Measurements from ENCODE around the gene SSTR4. TPM values are rescaled to one million over a fixed set of nuclear protein-coding genes. Genes with fewer than 3 reads are reported as not detected.

SSTR4 gene
- total RNA-seq, 1 experiment from 2014 or later, result not detected

GRCh38 chr20:23059846-23060245 lies 24.7 kb downstream of the SSTR4 start:
- BruUV-seq (replicated peaks), result no TSS peak
- Histone ChIP-seq H3K4me1 (ENCODE audit: control insufficient read depth, insufficient read depth, low read length) (no peaks in the 10 kb centered on the region), H3K27ac (ENCODE audit: low read length) (no peak overlapping the region), H3K27me3 (ENCODE audit: control insufficient read depth, insufficient read depth, low read length) (peaks cover 12% of the 10 kb centered on the region), H3K4me3 (ENCODE audit: low read depth in 2 of 2, low read length in 2 of 2) (no peak overlapping the region), H3K36me3 (ENCODE audit: control insufficient read depth, insufficient read depth, low read length) (no peaks in the 10 kb centered on the region), H3K9me3 (ENCODE audit: control insufficient read depth, insufficient read depth, low read depth, low read length) (no peaks in the 10 kb centered on the region)
- TF ChIP-seq POLR2AphosphoS5 (IDR thresholded peaks at IDR 0.05; ENCODE audit: low read depth, low read length), result no peak
- TF ChIP-seq CTCF (IDR thresholded peaks at IDR 0.05), result no peak
- TF ChIP-seq SIN3A (IDR thresholded peaks at IDR 0.05; ENCODE audit: borderline replicate concordance, insufficient read depth, low read depth, low read length), result no peak
- no peak for TF ChIP-seq REST (IDR thresholded peaks at IDR 0.05; ENCODE audit: insufficient read depth in 1 of 2, low read depth in 2 of 2, low read length in 1 of 2)
- no peak for TF ChIP-seq TCF7L2 (IDR thresholded peaks at IDR 0.05; ENCODE audit: low read depth, low read length)
- in situ Hi-C loops (cut with HindIII; ENCODE audit: low pct_unique_long_range_greater_than_20kb, low sequenced_read_pairs), result no loop called here
- CTCF ChIA-PET, result no interaction called here
- intact Hi-C loops (cut with micrococcal nuclease; ENCODE audit: unreplicated experiment), result loop anchor here (5.0 to 10.0 kb wide), 3 partner anchors 95 to 368 kb away; no protein-coding TSS in a partner anchor
- POLR2A ChIA-PET, result no interaction called here
- DNase-seq (ENCODE audit: low read depth, low spot score) (no peak), ATAC-seq (no peak)

DNA sequence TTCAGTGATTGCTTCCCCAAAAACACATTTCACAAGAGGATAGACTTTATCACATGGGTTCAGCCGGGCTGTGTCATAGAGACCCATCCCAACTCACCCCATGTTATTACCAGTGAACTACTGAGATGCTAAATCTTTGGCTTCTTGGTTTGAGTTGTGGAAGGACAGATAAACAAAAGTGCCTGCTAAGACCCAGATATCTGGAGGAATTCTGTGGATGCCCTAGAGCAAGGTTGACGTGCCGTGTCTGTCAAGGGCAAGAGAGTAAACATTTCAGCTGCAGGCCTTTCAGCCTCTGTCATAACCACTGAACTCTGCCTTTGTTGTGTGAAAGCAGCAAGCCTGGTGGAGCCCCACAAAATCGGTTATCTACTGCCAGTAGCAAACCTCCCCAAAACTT lies 25.5 kb downstream of the SSTR4 start:
- in situ Hi-C loops (cut with HindIII; ENCODE audit: low pct_unique_long_range_greater_than_20kb, low sequenced_read_pairs) (no loop called here), intact Hi-C loops (cut with micrococcal nuclease; ENCODE audit: unreplicated experiment) (no loop called here)
- Histone ChIP-seq H3K27me3 (ENCODE audit: control insufficient read depth, insufficient read depth, low read length) (peaks cover 11% of the 10 kb centered on the region), H3K36me3 (ENCODE audit: control insufficient read depth, insufficient read depth, low read length) (no peaks in the 10 kb centered on the region), H3K4me3 (ENCODE audit: low read depth in 2 of 2, low read length in 2 of 2) (no peak overlapping the region), H3K9me3 (ENCODE audit: control insufficient read depth, insufficient read depth, low read depth, low read length) (no peaks in the 10 kb centered on the region), H3K27ac (ENCODE audit: low read length) (no peak overlapping the region), H3K4me1 (ENCODE audit: control insufficient read depth, insufficient read depth, low read length) (no peaks in the 10 kb centered on the region)
- ChIA-PET CTCF (no interaction called here), POLR2A (no interaction called here)
- no peak for TF ChIP-seq POLR2AphosphoS5 (IDR thresholded peaks at IDR 0.05; ENCODE audit: low read depth, low read length)
- TF ChIP-seq REST (IDR thresholded peaks at IDR 0.05; ENCODE audit: insufficient read depth in 1 of 2, low read depth in 2 of 2, low read length in 1 of 2), result no peak
- no peak for TF ChIP-seq CTCF (IDR thresholded peaks at IDR 0.05)
- TF ChIP-seq TCF7L2 (IDR thresholded peaks at IDR 0.05; ENCODE audit: low read depth, low read length), result no peak
- no peak for TF ChIP-seq SIN3A (IDR thresholded peaks at IDR 0.05; ENCODE audit: borderline replicate concordance, insufficient read depth, low read depth, low read length)
- no peak for ATAC-seq
- no peak for DNase-seq (ENCODE audit: low read depth, low spot score)
- no TSS peak for BruUV-seq (replicated peaks)

Data from Panc1 (cell line).